ES-I3 (cell line): ENCODE measurements around the gene SLC34A1.

Experiments
- H3K36me3 ChIP-seq: 2 replicates; pipeline ENCODE4 v1.6.1; 2013; ENCODE audit warnings: mild to moderate bottlenecking, low read length, control low read depth, moderate library complexity; ENCODE audit not compliant: insufficient read depth
- H3K4me1 ChIP-seq: 2 replicates; pipeline ENCODE4 v1.6.1; 2013; ENCODE audit warnings: mild to moderate bottlenecking, control low read depth, low read length; ENCODE audit not compliant: insufficient read depth
- H3K9ac ChIP-seq: 2 replicates; pipeline ENCODE4 v1.6.1; 2013; ENCODE audit warnings: low read depth, mild to moderate bottlenecking, low read length, moderate library complexity
- H3K9me3 ChIP-seq: 2 replicates; pipeline ENCODE4 v1.6.1; 2013; ENCODE audit warnings: mild to moderate bottlenecking, low read length, moderate library complexity; ENCODE audit not compliant: control insufficient read depth, insufficient read depth

Gene SLC34A1

DNA sequence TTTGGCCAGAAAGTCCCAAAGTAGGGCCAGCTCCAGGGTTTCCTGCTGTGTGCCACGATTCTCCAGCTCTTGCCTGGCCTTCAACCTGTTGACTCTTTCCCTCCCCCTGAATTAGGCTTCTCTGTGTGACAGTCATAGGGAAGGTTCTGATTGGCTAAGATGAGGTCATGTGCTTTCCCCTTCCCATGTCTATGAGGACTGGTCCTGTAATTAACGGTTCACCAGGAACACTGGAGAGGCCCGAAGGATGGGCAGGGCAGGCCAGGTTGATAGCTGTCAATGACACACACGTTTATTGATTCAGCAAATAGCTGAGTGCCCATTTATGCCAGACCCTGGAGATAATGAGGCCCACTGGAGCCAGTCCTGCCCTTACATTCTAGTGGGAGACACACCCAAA lies 53.4 kb downstream of the SLC34A1 start:
- H3K36me3 ChIP-seq: peaks cover 6% of the 10 kb centered on the region
- H3K9ac ChIP-seq: no peak overlapping the region
- H3K4me1 ChIP-seq: peaks cover 4% of the 10 kb centered on the region; the same call in 1 of the 2 replicates
- H3K9me3 ChIP-seq: no peaks in the 10 kb centered on the region

DNA sequence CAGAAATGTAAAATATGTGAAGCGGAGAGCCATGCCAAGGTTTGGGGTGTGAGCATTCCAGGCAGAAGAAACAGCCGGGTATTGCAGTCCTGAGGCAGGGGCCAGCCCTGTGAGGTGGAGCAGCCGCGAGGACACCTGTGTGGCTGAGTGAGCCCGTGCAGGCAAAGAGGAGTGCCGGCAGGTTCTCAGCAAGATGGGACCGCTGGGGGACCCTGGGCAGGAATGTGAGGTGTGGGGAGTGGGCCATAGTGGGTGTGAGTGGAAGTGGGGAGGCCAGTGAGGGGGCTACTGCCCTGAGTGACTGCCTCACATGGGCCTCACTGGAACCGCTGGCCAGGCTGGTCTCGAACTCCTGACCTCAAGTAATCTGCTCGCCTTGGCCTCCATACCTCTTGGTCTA lies 54.2 kb downstream of the SLC34A1 start:
- Histone ChIP-seq H3K9me3 (no peaks in the 10 kb centered on the region), H3K36me3 (peaks cover 6% of the 10 kb centered on the region), H3K9ac (no peak overlapping the region), H3K4me1 (peaks cover 4% of the 10 kb centered on the region; the same call in 1 of the 2 replicates)

GRCh38 chr5:177439518-177440053 lies 55.4 kb downstream of the SLC34A1 start:
- Histone ChIP-seq H3K9ac (no peak overlapping the region), H3K4me1 (peaks cover 8% of the 10 kb centered on the region), H3K9me3 (no peaks in the 10 kb centered on the region), H3K36me3 (peaks cover 6% of the 10 kb centered on the region)

DNA sequence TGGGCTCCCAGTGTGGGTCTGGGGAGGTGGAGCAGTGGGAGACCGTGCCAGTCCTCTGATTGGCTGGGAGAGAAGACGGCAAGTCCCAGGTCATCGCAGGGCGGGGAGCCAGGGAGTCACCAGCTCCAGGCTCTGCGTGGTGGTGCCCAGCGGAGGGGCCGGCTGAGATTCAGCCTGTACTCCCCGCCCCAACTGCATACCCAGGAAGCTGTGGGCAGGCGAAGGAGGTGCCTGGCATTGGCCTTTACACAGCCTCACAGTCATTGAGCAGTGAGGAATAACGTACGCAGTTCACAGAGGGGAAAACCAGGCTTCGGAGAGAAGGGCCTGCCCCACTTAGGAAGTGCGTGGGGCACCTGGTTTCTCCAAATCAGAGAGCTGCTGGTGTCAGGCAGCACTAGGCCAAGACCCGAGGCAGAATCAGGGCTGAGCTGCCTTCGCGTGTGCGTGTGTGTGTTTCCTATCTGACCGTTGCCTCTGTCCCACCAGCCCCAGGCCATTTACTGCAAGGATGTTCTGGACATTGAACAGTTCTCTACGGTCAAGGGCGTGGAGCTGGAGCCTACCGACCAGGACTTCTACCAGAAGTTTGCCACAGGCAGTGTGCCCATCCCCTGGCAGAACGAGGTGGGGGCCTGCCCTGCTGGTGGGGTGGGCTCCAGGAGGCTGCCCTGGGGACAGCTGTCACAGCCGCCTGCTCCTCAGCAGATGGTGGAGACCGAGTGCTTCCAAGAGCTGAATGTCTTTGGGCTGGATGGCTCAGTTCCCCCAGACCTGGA lies 56.2 kb downstream of the SLC34A1 start:
- Histone ChIP-seq H3K9me3 (no peaks in the 10 kb centered on the region), H3K9ac (no peak overlapping the region), H3K4me1 (peaks cover 14% of the 10 kb centered on the region), H3K36me3 (peaks cover 5% of the 10 kb centered on the region)

- Histone ChIP-seq H3K36me3 (peaks cover 2% of the 10 kb centered on the region; the same call in 1 of the 2 replicates), H3K9me3 (no peaks in the 10 kb centered on the region), H3K9ac (no peak overlapping the region), H3K4me1 (peaks cover 19% of the 10 kb centered on the region)
These were observed 57.0 kb downstream of the SLC34A1 start for GRCh38 chr5:177440990-177441780.

- peaks cover 2% of the 10 kb centered on the region; the same call in 1 of the 2 replicates for H3K36me3 ChIP-seq
- H3K4me1 ChIP-seq: peaks cover 19% of the 10 kb centered on the region
- H3K9me3 ChIP-seq: no peaks in the 10 kb centered on the region
- H3K9ac ChIP-seq: no peak overlapping the region
These were observed 58.0 kb downstream of the SLC34A1 start for GRCh38 chr5:177442066-177442826.

- no peaks in the 10 kb centered on the region for H3K9me3 ChIP-seq
- no peaks in the 10 kb centered on the region; the same call in 1 of the 2 replicates for H3K36me3 ChIP-seq
- no peak overlapping the region for H3K9ac ChIP-seq
- H3K4me1 ChIP-seq: peaks cover 19% of the 10 kb centered on the region
These were observed 59.1 kb downstream of the SLC34A1 start for GRCh38 chr5:177443144-177443983.

- Histone ChIP-seq H3K9ac (no peak overlapping the region), H3K36me3 (no peaks in the 10 kb centered on the region), H3K4me1 (peaks cover 23% of the 10 kb centered on the region), H3K9me3 (no peaks in the 10 kb centered on the region)
These were observed 60.1 kb downstream of the SLC34A1 start for GRCh38 chr5:177444106-177445051.

DNA sequence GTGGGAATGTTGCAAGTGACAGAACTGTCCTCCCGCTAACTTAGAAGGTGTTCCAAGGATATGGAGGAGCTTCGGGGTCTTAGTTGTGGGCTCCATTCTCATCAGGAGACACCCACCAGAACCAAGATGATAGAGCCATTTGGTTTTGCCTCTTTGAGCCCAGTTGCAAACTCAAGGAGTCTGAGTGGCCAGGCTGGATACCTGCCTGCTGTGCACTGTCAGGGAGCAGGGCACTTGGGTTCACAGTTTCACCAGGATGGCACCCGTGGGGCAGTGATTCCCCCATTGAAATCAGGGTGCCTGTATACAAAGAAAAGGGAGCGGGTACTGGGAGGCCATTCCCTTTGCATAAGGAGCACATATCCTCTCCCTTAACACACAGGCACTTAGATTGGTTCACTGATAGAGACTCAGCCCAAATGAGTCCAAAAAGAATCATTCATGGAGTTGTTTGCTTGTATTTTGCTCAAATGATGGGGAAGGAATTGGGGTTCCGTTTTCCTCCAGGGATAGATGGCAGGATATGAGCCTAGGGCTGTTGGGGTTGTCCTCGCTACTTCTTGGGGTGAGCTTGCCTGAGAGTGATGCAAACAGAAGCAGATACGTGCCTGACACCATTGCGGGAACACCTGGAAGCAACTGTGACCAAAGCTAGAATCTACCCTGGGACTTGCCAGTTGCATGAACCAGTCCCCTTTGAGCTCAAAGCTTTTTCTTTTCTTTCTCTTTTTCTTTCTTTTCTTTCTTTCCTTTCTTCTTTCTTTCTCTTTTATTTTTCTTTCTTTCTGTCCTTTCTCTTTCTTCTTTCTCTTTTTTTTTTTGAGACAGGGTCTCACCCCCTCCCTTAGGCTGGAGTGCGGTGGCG lies 61.0 kb downstream of the SLC34A1 start:
- H3K36me3 ChIP-seq: no peaks in the 10 kb centered on the region
- H3K9ac ChIP-seq: no peak overlapping the region
- H3K9me3 ChIP-seq: no peaks in the 10 kb centered on the region
- peaks cover 18% of the 10 kb centered on the region for H3K4me1 ChIP-seq

GRCh38 chr5:177445917-177446199 lies 61.6 kb downstream of the SLC34A1 start:
- Histone ChIP-seq H3K36me3 (no peaks in the 10 kb centered on the region), H3K9me3 (no peaks in the 10 kb centered on the region), H3K9ac (peak overlapping the region; percentile 67), H3K4me1 (peaks cover 18% of the 10 kb centered on the region)

DNA sequence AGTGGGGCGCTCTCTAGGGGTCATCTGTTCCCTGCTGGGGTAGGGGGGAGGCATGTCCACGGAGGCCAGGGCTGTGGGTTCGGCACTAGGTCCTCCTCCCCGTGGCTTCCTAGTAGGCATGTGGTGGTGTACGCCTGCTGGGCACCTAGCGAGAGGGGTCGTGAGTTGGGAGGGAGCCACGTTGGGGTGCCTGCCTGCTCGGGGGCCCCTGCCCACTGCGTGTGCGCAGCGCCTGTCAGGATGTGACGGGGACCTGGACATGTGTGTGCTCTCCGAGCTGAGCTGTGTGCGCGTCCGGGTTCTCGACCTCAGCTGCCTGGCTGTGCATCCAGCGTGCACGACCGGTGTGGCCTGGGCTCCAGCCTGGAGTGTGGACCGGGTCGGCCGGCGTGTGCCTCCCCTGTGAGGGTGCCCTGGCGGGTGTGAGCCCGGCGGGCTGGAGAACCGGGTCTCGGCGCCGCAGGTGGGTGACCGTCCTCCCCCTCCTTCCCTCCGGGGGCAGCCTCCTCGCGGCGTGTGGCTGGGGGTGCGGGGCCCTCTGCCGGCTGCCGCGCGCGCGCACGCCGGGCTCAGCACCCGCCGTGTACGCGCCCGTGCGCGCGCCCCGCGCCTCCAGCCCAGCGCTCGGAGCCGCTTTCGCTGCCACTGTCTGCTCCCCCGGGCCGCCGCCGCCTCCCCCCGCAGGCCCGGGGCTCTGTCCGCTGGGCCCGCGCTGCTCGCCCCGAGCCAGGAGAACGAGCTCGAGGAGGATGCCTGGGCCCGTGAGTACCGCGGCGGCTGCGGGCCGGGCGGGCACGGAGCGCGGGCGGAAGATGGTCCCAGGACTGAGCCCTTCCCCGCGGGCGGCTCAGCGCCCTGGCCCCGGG lies 62.2 kb downstream of the SLC34A1 start, which contains the start of gene PRR7:
TSS of gene PRR7 (plus strand) at position 615 of the 866 bp plus-strand sequence. CDS start 8,254 bp downstream, outside the sequence.
- no peaks in the 10 kb centered on the region for H3K9me3 ChIP-seq
- peaks cover 18% of the 10 kb centered on the region for H3K4me1 ChIP-seq
- H3K9ac ChIP-seq: peak within 1 kb of the TSS; percentile 67
- no peaks in the 10 kb centered on the region for H3K36me3 ChIP-seq
